ENCODE measurements around the gene TOMM7.

GRCh38 chr7:22823142-22823497 lies 471 bp upstream of the TOMM7 start:
- no peak for TF ChIP-seq GATA2 (IDR thresholded peaks at IDR 0.05; ENCODE audit: low read depth, low read length)
- TF ChIP-seq GATA3 (IDR thresholded peaks at IDR 0.05; ENCODE audit: low read depth, low read length): no peak

All from SH-SY5Y (cell line).